Caco-2 (cell line): ENCODE data around the gene ZC3H14. TPM values are rescaled to one million over a fixed set of nuclear protein-coding genes. Genes with fewer than 3 reads are reported as not detected.

ENCODE experiments used
- BruUV-seq: library from RNA; stranded (reverse); fragments of 400-500 nt; replicated peaks from 2 replicates; lab custom pipeline; 2021; lab: Mats Ljungman, UMichigan
- CTCF ChIA-PET: fragments of 300-600 bp; sonication (Branson Sonifier 250); formaldehyde crosslinking; loops from one replicate; lab custom pipeline; 2022; ENCODE audit warnings: antibody characterized with exemption; lab: Charles Lee
- POLR2A ChIA-PET: fragments of 300-600 bp; sonication (Branson Sonifier 250); formaldehyde crosslinking; loops from one replicate; lab custom pipeline; 2022; ENCODE audit warnings: antibody characterized with exemption; lab: Charles Lee
- DNase-seq, 2 experiments: peaks; one replicate each; pipeline versions ENCODE4 v3.0.0 to v3.0.0-alpha.2; 2020 to 2022
- H3K27me3 ChIP-seq: replicated peaks from 2 replicates; pipeline ENCODE4 v1.6.0; 2011; ENCODE audit warnings: low read length; ENCODE audit not compliant: control insufficient read depth, insufficient read depth
- H3K36me3 ChIP-seq: 2 replicates; pipeline ENCODE4 v1.5.1; 2011; ENCODE audit warnings: low read length; ENCODE audit not compliant: control insufficient read depth, insufficient read depth
- H3K4me1 ChIP-seq: fragments of 250-450 bp; sonication (Bioruptor Pico); 2 replicates; pipeline ENCODE4 v1.5.1; 2020; ENCODE audit warnings: mild to moderate bottlenecking
- H3K4me3 ChIP-seq: 2 replicates; pipeline ENCODE4 v1.5.1; 2011; ENCODE audit warnings: low read depth, mild to moderate bottlenecking, control low read depth, low read length
- H3K9me3 ChIP-seq: fragments of 250-450 bp; sonication (Bioruptor Pico); 2 replicates; pipeline ENCODE4 v1.5.1; 2020; ENCODE audit warnings: mild to moderate bottlenecking, moderate library complexity
- H3K27ac Mint-ChIP-seq: one replicate; pipeline ENCODE4 v1.8.0; 2022; ENCODE audit warnings: mixed read lengths; ENCODE audit not compliant: unreplicated experiment
- H3K27me3 Mint-ChIP-seq: one replicate; pipeline ENCODE4 v1.8.0; 2022; ENCODE audit warnings: mixed read lengths; ENCODE audit not compliant: insufficient read depth, unreplicated experiment
- H3K36me3 Mint-ChIP-seq: one replicate; pipeline ENCODE4 v1.8.0; 2022; ENCODE audit warnings: mild to moderate bottlenecking, mixed read lengths; ENCODE audit not compliant: insufficient read depth, unreplicated experiment
- H3K4me1 Mint-ChIP-seq: one replicate; pipeline ENCODE4 v1.8.0; 2022; ENCODE audit warnings: low read depth, mixed read lengths; ENCODE audit not compliant: unreplicated experiment
- H3K4me3 Mint-ChIP-seq: one replicate; pipeline ENCODE4 v1.8.0; 2022; ENCODE audit warnings: mild to moderate bottlenecking, moderate library complexity, mixed read lengths; ENCODE audit not compliant: unreplicated experiment
- H3K9me3 Mint-ChIP-seq: one replicate; pipeline ENCODE4 v1.8.0; 2022; ENCODE audit warnings: mixed read lengths; ENCODE audit not compliant: unreplicated experiment
- intact Hi-C: fragments of 100-400 bp; cut with micrococcal nuclease; formaldehyde crosslinking; loops from one replicate; pipeline ENCODE4 v1.10.0; 2022; ENCODE audit not compliant: unreplicated experiment
- total RNA-seq: library from RNA; stranded (reverse); gene quantifications from 2 replicates; pipeline ENCODE4 v1.2.3, GENCODE V29; 2022
- TF ChIP-seq, protein P1 (sequence below), 2 experiments: fragments of 200-600 bp in 1 of 2; IDR thresholded peaks; 1 replicate in 1 of 2; 2 replicates in 1 of 2; pipeline versions ENCODE4 v1.5.1 to v1.8.0; 2011 to 2022; ENCODE audit warnings: antibody characterized with exemption in 1 of 2, control low read depth in 1 of 2, inconsistent platforms in 1 of 2, low read depth in 1 of 2, low read length in 1 of 2, mild to moderate bottlenecking in 1 of 2, moderate library complexity in 1 of 2; ENCODE audit not compliant: insufficient read depth in 1 of 2, severe bottlenecking in 1 of 2, unreplicated experiment in 1 of 2

The ZC3H14 gene
- total RNA-seq, 1 experiment from 2014 or later, result 77.1 TPM

DNA sequence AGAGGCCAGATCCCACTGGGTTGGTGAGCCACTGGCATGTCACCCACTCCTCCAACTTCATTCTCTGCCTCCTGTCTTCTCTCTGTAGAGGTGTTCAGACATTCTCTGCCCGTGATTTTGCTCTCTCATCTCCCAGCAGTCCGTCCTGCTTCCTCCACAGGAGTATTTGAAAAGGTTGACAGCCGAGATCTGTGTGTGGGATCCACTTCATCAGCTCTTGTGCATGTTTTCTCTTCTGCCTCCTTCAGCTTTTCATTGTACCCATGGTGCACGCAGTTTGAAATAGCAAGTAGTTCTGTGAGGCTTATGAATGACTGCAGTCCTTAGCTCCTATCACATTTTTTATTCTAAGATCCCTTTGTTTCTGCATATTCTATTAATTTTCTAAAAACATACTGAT lies 34.8 kb downstream of the ZC3H14 start:
- Histone ChIP-seq H3K27me3 (no peaks in the 10 kb centered on the region), H3K4me3 (no peak overlapping the region), H3K36me3 (peaks cover 5% of the 10 kb centered on the region), H3K4me1 (no peaks in the 10 kb centered on the region), H3K9me3 (no peaks in the 10 kb centered on the region)
- no peak for DNase-seq
- TF ChIP-seq, protein P1, sequence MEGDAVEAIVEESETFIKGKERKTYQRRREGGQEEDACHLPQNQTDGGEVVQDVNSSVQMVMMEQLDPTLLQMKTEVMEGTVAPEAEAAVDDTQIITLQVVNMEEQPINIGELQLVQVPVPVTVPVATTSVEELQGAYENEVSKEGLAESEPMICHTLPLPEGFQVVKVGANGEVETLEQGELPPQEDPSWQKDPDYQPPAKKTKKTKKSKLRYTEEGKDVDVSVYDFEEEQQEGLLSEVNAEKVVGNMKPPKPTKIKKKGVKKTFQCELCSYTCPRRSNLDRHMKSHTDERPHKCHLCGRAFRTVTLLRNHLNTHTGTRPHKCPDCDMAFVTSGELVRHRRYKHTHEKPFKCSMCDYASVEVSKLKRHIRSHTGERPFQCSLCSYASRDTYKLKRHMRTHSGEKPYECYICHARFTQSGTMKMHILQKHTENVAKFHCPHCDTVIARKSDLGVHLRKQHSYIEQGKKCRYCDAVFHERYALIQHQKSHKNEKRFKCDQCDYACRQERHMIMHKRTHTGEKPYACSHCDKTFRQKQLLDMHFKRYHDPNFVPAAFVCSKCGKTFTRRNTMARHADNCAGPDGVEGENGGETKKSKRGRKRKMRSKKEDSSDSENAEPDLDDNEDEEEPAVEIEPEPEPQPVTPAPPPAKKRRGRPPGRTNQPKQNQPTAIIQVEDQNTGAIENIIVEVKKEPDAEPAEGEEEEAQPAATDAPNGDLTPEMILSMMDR (IDR thresholded peaks at IDR 0.05; ENCODE audit: insufficient read depth in 1 of 2, low read depth in 1 of 2, low read length in 1 of 2, severe bottlenecking in 1 of 2, unreplicated experiment in 1 of 2), result no peak
- Mint-ChIP-seq H3K4me3 (no peak overlapping the region), H3K27me3 (no peaks in the 10 kb centered on the region), H3K9me3 (no peaks in the 10 kb centered on the region), H3K36me3 (peaks cover 65% of the 10 kb centered on the region), H3K4me1 (peaks cover 11% of the 10 kb centered on the region), H3K27ac (peak overlapping the region; percentile 31)
- intact Hi-C loops, result no loop called here
- CTCF ChIA-PET, result no interaction called here
- no TSS peak for BruUV-seq
- POLR2A ChIA-PET, result no interaction called here

DNA sequence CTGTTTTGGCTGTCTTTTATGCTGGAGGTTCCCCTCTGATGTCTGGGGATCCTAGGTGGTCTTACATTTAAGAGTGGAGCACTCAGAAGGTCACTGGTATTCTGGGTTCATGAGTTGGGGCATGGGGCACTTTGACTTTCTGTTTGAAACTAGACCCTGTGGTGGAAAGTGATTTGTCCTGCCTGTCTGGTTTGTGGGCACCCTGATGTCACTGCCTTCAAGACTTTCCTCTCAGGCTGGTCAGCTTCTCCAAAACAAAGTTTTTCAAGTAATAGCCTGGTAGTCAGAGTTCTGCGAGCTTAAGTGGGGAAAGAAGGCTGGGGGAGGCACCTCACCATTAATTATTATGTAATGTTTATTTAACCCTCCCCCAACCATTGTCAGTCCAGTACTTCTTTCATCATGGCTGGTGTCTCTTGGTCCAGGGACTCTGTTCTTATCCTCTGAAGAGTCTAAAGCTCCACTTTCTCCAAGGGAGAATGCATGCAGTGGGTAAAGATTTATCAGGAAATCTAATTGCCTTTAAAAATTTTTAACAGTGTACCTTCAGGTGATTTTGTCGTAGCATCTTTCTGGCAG lies 35.3 kb downstream of the ZC3H14 start:
- no peaks in the 10 kb centered on the region for H3K27me3 Mint-ChIP-seq

DNA sequence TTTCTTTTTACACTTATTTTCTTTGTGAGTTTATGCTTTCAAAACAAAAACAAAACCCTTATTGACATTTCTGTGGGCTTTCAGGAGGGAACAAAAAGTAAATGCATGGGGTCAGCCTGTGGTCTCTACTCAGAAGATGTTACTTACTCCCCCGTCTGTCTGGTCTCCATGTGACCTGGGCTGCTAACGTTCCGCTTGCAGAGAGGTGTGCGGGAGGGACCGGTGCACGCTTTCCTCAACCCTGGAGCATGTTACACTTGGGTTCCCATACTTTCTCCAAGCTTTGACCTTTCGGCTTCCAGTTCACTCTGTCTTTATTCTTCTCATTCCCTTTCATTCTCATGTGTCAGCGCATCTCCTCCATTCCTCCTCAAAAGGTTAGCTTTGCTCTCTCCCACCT lies 36.5 kb downstream of the ZC3H14 start:
- peaks cover 60% of the 10 kb centered on the region for H3K36me3 Mint-ChIP-seq
- no peaks in the 10 kb centered on the region for H3K27me3 Mint-ChIP-seq
- BruUV-seq, result no TSS peak

More for the DNA sequence above, 35.3 kb downstream of the ZC3H14 start:
- H3K4me1 Mint-ChIP-seq, result peaks cover 11% of the 10 kb centered on the region
- Histone ChIP-seq H3K27me3 (no peaks in the 10 kb centered on the region), H3K9me3 (no peaks in the 10 kb centered on the region), H3K36me3 (peaks cover 5% of the 10 kb centered on the region), H3K4me3 (no peak overlapping the region), H3K4me1 (no peaks in the 10 kb centered on the region)
- ChIA-PET POLR2A (no interaction called here), CTCF (no interaction called here)
- no peaks in the 10 kb centered on the region for H3K9me3 Mint-ChIP-seq
- DNase-seq, result no peak
- BruUV-seq, result no TSS peak
- intact Hi-C loops, result no loop called here
- peak overlapping the region; percentile 31 for H3K27ac Mint-ChIP-seq
- TF ChIP-seq, protein P1 (IDR thresholded peaks at IDR 0.05; ENCODE audit: insufficient read depth in 1 of 2, low read depth in 1 of 2, low read length in 1 of 2, severe bottlenecking in 1 of 2, unreplicated experiment in 1 of 2), result no peak
- no peak overlapping the region for H3K4me3 Mint-ChIP-seq
- H3K36me3 Mint-ChIP-seq, result peaks cover 63% of the 10 kb centered on the region

More for the DNA sequence above, 36.5 kb downstream of the ZC3H14 start:
- H3K4me1 Mint-ChIP-seq, result peaks cover 11% of the 10 kb centered on the region
- ChIA-PET CTCF (no interaction called here), POLR2A (no interaction called here)
- H3K27me3 ChIP-seq, result no peaks in the 10 kb centered on the region
- H3K4me3 ChIP-seq, result no peak overlapping the region
- no peak overlapping the region for H3K4me3 Mint-ChIP-seq
- DNase-seq, result no peak
- H3K4me1 ChIP-seq, result no peaks in the 10 kb centered on the region
- intact Hi-C loops, result no loop called here
- no peak overlapping the region for H3K27ac Mint-ChIP-seq
- no peaks in the 10 kb centered on the region for H3K9me3 ChIP-seq
- peaks cover 5% of the 10 kb centered on the region for H3K36me3 ChIP-seq
- H3K9me3 Mint-ChIP-seq, result no peaks in the 10 kb centered on the region
- TF ChIP-seq, protein P1 (IDR thresholded peaks at IDR 0.05; ENCODE audit: insufficient read depth in 1 of 2, low read depth in 1 of 2, low read length in 1 of 2, severe bottlenecking in 1 of 2, unreplicated experiment in 1 of 2), result no peak
